TTC549 (cell line): ENCODE data around the gene KLF7.

ENCODE experiments used
- FAIRE-seq: peaks from 2 replicates; lab custom pipeline; 2012; peaks lifted over from hg19 to GRCh38; lab: Jason Lieb, UNC

Gene KLF7

GRCh38 chr2:207091176-207091575 is 74.6 kb downstream of the KLF7 start:
- FAIRE-seq, result no peak

GRCh38 chr2:207090389-207090788 is 75.4 kb downstream of the KLF7 start:
- no peak for FAIRE-seq

GRCh38 chr2:207088839-207089238 is 76.9 kb downstream of the KLF7 start:
- FAIRE-seq, result no peak

DNA sequence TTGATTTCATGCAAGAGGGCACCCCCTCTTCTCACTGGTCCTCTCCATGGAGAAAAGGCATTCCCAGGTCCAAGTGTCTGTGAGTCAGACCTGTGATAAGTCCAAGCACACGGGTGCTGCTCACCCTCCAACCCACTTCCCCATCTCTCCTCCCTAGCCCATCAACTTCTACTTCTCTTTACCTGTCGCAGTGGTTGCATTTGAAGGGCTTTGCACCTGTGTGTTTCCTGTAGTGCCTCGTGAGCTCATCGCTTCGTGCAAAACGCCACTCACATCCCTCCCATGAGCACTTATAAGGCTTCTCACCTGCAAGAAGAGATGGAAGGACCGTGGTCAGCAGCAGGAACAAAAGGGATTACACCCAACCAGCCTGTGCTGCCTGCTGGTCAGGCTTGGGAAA is 77.5 kb downstream of the KLF7 start:
- FAIRE-seq, result no peak

DNA sequence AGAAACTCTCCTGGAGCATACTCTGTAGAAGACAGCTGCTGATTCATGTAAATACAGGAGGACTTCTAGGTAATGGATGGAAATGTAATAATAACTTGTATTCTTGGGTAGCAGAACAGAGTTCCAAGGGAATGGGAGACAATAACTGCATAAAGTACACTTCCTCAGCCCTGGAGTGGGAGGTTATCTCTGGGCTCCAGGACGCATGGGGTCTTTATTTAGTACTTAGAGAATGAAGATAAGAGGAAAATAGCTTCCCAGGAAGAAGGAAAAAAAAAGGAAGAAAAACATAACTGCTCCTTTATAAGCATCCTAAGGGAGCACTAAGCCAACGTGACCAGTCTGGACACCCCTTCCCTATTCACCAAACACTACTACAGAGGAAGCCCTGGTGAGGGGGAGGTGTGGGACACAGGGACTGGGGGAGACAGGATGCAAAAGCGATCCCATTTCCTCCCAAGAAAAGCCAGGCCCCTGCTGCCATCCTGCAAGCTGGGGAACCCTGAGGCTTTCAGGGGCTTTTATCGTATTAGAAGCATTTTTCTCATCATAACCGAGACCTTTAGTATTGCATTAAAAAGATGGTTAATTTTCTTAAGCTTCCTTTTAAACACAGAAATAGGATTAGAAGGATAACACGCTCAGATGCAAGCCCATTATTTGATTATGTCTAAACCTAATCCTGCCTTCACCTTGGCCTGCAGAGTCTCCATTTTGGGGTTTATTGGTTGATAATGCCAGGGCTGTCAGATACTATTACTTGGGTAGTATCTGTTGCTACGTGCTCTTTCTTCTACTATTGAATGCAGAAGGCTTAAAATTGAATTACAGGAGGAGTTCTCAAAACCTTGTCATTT is 78.5 kb downstream of the KLF7 start:
- no peak for FAIRE-seq

- no peak for FAIRE-seq
These were observed 79.6 kb downstream of the KLF7 start for GRCh38 chr2:207086136-207086535.

- no peak for FAIRE-seq
These were observed 80.6 kb downstream of the KLF7 start for GRCh38 chr2:207085110-207085509.

- no peak for FAIRE-seq
These were observed 82.2 kb downstream of the KLF7 start for GRCh38 chr2:207083361-207084110.

GRCh38 chr2:207082619-207083018 is 83.1 kb downstream of the KLF7 start:
- FAIRE-seq, result no peak

- no peak for FAIRE-seq
These were observed 87.5 kb downstream of the KLF7 start for GRCh38 chr2:207078186-207078798.

GRCh38 chr2:207077266-207077665 is 88.5 kb downstream of the KLF7 start:
- FAIRE-seq, result no peak

GRCh38 chr2:207075456-207075855 is 90.3 kb downstream of the KLF7 start:
- FAIRE-seq, result no peak

GRCh38 chr2:207073801-207074678 is 91.7 kb downstream of the KLF7 start:
- no peak for FAIRE-seq

GRCh38 chr2:207073412-207073800 is 92.3 kb downstream of the KLF7 start:
- FAIRE-seq, result no peak

DNA sequence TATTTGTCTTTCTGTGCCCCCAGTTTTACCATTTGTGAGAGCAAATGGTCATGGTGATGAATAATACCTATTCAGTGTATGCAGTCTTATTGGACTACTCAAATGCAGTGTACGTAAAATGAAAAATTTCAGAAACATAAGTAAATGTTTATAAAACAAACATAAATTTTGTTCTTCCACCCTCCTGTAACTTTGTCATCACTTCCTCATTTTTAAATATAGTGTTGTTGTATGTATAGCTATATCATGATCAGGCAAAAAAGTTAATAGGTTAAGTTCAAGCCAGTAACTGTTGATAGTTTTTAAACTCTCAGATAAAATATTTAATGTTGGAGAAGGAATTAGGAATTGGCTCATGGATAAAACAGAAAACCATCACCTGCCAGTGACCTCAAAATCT is 93.2 kb downstream of the KLF7 start:
- FAIRE-seq, result no peak

DNA sequence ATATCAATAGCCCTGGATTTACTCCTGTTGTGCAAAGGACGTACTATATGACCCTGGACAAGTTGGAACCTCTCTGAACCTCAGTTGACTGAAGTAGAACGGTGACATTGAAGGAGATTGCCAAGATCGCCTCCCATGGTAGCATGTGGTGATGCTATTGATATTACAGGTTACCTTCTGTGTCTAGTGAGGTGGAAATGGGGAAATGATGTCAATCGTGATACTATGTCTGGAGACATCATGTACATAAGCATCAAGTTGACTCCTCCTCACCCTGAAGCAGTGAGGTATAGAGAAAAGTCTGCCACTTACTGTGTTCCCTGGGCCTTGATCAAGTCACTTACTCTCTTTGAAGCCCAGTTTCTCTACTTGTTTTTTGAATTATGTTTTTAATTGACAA is 93.9 kb downstream of the KLF7 start:
- FAIRE-seq, result no peak

DNA sequence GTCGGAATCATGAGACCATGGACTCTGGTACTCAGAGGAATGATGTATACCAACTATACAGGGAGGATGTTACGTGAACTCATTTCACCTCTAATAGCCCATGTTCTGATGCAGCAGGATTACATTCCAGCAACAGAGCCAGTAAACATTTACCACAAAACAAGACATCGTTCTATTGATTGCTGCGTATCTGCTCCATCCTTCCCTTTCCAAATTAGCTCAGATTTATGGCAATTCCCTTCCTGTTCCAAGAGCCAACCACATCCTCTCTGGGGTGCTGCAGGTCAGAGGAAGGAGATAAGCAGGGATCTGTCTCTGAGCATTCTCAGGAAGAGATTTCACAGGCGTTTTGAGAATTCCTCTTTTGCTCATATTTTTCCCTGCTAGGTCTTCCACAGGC is 98.3 kb downstream of the KLF7 start:
- FAIRE-seq, result no peak

- no peak for FAIRE-seq
These were observed 98.8 kb downstream of the KLF7 start for GRCh38 chr2:207066791-207067460.

- FAIRE-seq, result no peak
These were observed 99.6 kb downstream of the KLF7 start for GRCh38 chr2:207066166-207066565.

GRCh38 chr2:207064128-207064690 is 101.5 kb downstream of the KLF7 start:
- no peak for FAIRE-seq

GRCh38 chr2:207061181-207061580 is 104.6 kb downstream of the KLF7 start:
- FAIRE-seq, result no peak
